HG02973 (cell line): ENCODE data around the gene EP400.
"Not testable (repeated sequence)": the region's sequence is repeated elsewhere in the genome, so short reads cannot be mapped to it uniquely, and the experiment has no call there.

ENCODE experiments used
- ATAC-seq: cut with Tn5 transposase; IDR thresholded peaks from one replicate; pipeline ENCODE4 v1.9.1; 2021; ENCODE audit warnings: moderate library complexity; ENCODE audit not compliant: unreplicated experiment

The EP400 gene

DNA sequence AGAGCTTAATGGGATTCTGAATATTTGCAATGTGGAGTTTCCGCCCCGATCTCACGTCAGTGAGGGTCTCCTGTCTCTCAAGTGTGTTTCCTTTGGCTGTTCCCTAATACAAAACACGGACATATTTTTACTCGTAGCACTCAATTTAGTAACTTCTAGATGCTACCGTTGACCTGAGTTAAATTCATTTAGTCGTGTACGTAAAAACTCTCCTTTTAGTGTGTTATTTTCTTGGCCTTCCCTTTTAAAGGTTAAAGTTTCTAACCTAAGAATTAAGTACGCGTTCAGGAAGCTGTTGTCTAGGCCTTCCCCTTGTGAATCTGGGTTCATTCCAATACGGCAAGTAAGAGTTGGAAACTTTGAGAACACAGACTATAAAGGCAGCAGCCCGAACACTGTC, 130.0 kb downstream of the EP400 start:
- no peak for ATAC-seq

DNA sequence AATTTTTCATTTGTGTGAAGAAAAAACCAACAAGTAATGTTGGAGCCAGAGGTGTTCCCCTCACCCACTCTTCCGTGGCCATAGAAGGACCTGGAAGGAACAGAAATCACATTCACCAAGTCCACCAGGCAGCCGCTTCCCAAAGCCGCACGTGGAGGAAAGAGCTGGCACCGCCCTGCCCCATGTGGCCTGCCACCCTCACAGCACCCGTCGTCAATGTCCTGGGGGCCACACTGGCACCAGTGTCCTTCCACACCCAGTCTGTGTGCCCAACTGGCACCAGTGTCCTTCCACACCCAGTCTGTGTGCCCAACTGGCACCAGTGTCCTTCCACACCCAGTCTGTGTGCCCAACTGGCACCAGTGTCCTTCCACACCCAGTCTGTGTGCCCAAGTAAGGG, 130.8 kb downstream of the EP400 start:
- not testable (repeated sequence) for ATAC-seq

- no peak for ATAC-seq
These were observed 131.7 kb downstream of the EP400 start for GRCh38 chr12:132081423-132081822.

GRCh38 chr12:132083614-132083940, 133.8 kb downstream of the EP400 start:
- no peak for ATAC-seq

GRCh38 chr12:132083941-132084620, 134.3 kb downstream of the EP400 start:
- ATAC-seq: peak; percentile 74

GRCh38 chr12:132084621-132085290, 135.0 kb downstream of the EP400 start:
- ATAC-seq: peak; percentile 31

GRCh38 chr12:132085291-132085635, 135.5 kb downstream of the EP400 start:
- peak; percentile 3 for ATAC-seq

- no peak for ATAC-seq
These were observed 139.7 kb downstream of the EP400 start for GRCh38 chr12:132089407-132089910.

GRCh38 chr12:132094269-132094891, 144.6 kb downstream of the EP400 start:
- ATAC-seq: no peak

- no peak for ATAC-seq
These were observed 146.0 kb downstream of the EP400 start for GRCh38 chr12:132095520-132096409.

GRCh38 chr12:132099739-132100138, 150.0 kb downstream of the EP400 start:
- ATAC-seq: no peak

- ATAC-seq: no peak
These were observed 150.7 kb downstream of the EP400 start for GRCh38 chr12:132100306-132101065.

DNA sequence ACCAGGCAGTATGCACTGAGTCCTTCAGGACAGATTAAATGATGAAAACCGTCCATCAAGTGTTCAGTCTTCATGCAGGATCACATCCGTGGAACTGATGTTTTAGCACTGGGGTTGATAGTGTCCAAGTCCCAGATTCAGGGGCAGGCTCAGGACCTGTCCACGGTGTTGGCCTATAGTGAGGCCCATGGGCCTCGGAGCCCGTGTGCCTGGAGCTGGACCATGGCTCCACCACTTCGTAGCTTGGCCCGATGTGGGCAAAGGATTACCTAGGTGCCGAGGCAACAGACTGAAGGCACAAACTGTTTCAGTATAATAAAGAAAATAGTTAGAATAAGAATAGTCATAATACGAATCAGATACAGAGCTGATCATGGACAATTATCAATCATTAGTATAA, 152.6 kb downstream of the EP400 start:
- ATAC-seq: no peak

DNA sequence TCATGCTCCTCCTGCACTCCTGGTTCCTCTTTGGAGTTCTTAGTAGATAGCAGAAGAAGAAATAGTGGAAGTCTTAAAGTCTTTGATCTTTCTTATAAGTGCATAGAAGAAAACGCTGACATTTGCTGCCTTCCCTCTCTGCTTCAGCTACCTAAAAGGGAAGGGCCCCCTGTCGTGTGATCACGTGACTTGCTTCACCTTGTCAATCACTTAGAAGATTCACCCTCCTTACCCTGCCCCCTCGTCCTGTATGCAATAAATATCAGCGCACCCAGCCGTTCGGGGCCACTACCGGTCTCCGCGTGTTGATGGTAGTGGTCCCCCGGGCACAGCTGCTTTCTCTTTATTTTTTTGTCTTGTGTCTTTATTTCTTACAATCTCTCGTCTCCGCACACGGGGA, 153.3 kb downstream of the EP400 start:
- ATAC-seq: not testable (repeated sequence)

- ATAC-seq: no peak
These were observed 154.0 kb downstream of the EP400 start for GRCh38 chr12:132103542-132104308.

- ATAC-seq: no peak
These were observed 155.7 kb downstream of the EP400 start for GRCh38 chr12:132105467-132105866.

GRCh38 chr12:132106921-132107320, 157.2 kb downstream of the EP400 start:
- ATAC-seq: no peak

DNA sequence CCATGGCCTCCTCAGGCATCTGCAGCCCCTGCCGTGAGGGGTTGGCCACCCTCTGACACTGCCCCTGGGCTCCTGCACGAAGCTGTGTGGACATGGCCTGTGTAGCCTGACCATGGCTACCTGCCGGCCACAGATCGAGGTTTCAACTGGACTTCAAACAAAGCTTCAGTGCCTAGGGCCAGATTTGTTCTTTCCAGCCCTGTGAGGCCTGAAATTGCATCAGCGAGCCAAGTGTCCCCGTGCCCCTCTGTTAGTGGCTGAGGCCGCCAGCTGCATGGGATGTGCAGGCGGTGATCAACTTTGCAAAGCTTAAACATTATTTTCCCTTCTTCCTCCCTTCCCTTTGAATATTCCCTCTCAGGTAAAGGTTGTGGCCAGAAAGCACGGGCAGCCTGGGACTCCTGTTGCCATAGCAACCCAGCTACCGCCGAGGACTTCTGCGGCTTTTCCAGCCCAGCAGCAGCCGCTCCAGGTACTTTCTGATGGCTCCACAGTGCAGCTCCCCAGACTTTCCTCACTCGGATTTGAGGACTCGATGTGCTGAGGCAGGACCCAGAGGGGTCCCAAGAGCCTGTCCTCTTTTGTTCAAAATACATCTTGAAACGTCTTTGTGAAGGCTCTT, 158.6 kb downstream of the EP400 start:
- no peak for ATAC-seq

DNA sequence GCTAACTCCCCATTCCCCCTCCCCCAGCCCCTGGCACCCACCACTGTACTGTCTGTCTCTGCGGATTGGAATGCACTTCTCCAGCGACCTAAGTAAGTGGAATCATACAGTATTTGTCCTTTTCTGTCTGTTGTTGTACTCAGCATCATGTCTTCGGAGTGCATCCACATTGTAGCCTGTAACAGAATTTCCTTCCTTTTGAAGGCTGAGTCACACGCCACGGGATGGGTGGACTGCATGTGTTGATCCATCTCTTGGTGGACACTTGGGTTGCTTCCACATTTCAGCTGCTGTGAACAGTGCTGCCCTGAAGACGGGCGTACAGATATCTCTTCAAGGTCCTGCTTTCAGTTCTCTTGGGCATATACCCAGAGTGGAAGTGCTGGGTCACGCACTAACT, 160.0 kb downstream of the EP400 start:
- no peak for ATAC-seq
